Measurements from ENCODE around the gene LSM8. TPM values are rescaled to one million over a fixed set of nuclear protein-coding genes. Genes with fewer than 3 reads are reported as not detected.

Gene LSM8
- total RNA-seq, 3 donors from 2014 or later = 23.3 to 26.0 (median 23.4) TPM

Other genes with a start within 250 kb of the LSM8 start
- 1 to 10 TPM in 1 of 3 donors, not detected in 2; 1.9 TPM for gene ANKRD7, start 40.5 kb downstream of the LSM8 start, total RNA-seq